ENCODE data around the gene JAK2.

GRCh38 chr9:4984171-4984620 lies 876 bp upstream of the JAK2 start:
- TF ChIP-seq POLR2A (IDR thresholded peaks at IDR 0.05), result no peak
- no peak for TF ChIP-seq CTCF (IDR thresholded peaks at IDR 0.05)
- TF ChIP-seq EP300 (IDR thresholded peaks at IDR 0.05), result no peak

All from tibial nerve (tissue), 4 donors.